ENCODE results near the gene NRG3. TPM values are rescaled to one million over a fixed set of nuclear protein-coding genes. Genes with fewer than 3 reads are reported as not detected.

The NRG3 gene
- total RNA-seq, 2 donors from 2014 or later, result 1.7 to 2.3 TPM

DNA sequence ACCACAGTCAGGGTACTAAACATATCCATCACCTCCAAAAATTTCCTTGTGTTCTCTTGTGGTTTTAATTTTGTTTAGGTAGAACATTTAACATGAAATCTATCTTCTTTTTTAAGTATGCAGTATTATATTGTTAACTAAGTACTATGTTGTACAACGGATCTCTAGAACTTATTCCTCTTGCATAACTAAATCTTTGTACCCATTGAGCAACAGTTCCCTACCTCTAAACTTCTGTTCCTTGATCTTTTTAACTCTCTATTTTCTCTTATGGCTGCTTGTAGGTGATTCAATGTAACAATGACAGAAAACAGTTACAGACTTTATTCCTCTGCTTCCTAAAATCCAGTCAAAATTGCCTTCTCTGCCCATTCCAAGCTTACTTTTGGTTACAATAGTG, 9.9 kb downstream of the NRG3 start:
- no peak overlapping the region for H3K9ac ChIP-seq (ENCODE audit: extremely low read depth, low read length, poor library complexity, severe bottlenecking)
- peaks cover 9% of the 10 kb centered on the region for H3K4me1 Mint-ChIP-seq
- H3K4me3 ChIP-seq (ENCODE audit: low read length), result no peak overlapping the region
- no peaks in the 10 kb centered on the region for H3K36me3 ChIP-seq (ENCODE audit: control insufficient read depth, insufficient read depth, low read length)
- no peaks in the 10 kb centered on the region for H3K9me3 ChIP-seq (ENCODE audit: control insufficient read depth, low read length)
- H3K27me3 Mint-ChIP-seq (ENCODE audit: insufficient read depth), result peaks cover 1% of the 10 kb centered on the region
- H3K27me3 ChIP-seq (ENCODE audit: control insufficient read depth, insufficient read depth, low read length, poor library complexity, severe bottlenecking), result no peaks in the 10 kb centered on the region
- H3K9me3 Mint-ChIP-seq, result no peaks in the 10 kb centered on the region
- H3K4me1 ChIP-seq (ENCODE audit: control insufficient read depth, insufficient read depth, low read length), result no peaks in the 10 kb centered on the region
- H3K4me3 Mint-ChIP-seq, result no peak overlapping the region
- no peak for DNase-seq
- H3K27ac Mint-ChIP-seq, result no peak overlapping the region
- no peaks in the 10 kb centered on the region for H3K36me3 Mint-ChIP-seq (ENCODE audit: low read depth)
- H3K27ac ChIP-seq (ENCODE audit: low read depth, low read length), result no peak overlapping the region
- WGBS, 2 experiments (ENCODE audit: insufficient coverage in 1 of 2, insufficient read length in 1 of 2), result 86% methylated on average over 1 of the region's 1 CpG; no CpG with 5 or more reads in 1 of the 2 experiments
- TF ChIP-seq, protein P1, sequence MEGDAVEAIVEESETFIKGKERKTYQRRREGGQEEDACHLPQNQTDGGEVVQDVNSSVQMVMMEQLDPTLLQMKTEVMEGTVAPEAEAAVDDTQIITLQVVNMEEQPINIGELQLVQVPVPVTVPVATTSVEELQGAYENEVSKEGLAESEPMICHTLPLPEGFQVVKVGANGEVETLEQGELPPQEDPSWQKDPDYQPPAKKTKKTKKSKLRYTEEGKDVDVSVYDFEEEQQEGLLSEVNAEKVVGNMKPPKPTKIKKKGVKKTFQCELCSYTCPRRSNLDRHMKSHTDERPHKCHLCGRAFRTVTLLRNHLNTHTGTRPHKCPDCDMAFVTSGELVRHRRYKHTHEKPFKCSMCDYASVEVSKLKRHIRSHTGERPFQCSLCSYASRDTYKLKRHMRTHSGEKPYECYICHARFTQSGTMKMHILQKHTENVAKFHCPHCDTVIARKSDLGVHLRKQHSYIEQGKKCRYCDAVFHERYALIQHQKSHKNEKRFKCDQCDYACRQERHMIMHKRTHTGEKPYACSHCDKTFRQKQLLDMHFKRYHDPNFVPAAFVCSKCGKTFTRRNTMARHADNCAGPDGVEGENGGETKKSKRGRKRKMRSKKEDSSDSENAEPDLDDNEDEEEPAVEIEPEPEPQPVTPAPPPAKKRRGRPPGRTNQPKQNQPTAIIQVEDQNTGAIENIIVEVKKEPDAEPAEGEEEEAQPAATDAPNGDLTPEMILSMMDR (conservative IDR thresholded peaks at IDR 0.05), result no peak

DNA sequence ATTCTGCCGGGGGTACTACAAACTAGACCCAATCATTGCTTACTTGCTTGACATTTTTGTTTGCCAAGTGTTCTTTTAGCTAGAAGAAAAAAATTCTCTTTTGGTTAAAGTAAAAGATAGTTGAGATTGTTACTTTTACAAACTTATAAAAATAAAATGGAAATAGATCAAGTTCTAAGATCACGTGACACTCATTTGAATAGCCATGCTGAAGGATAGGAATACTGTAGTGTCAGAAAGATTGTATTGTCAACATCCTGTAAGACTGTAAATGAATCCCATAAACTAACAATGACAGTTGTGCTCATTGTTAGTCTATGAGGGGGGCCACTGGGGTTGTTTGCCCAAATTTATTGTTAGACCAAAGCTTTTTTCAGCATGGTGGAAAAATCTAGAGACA, 10.5 kb downstream of the NRG3 start:
- no peak for DNase-seq
- H3K36me3 ChIP-seq (ENCODE audit: control insufficient read depth, insufficient read depth, low read length), result no peaks in the 10 kb centered on the region
- no peaks in the 10 kb centered on the region for H3K27me3 Mint-ChIP-seq (ENCODE audit: insufficient read depth)
- H3K4me1 Mint-ChIP-seq, result peaks cover 9% of the 10 kb centered on the region
- no peak overlapping the region for H3K27ac Mint-ChIP-seq
- H3K27ac ChIP-seq (ENCODE audit: low read depth, low read length), result no peak overlapping the region
- H3K9me3 Mint-ChIP-seq, result no peaks in the 10 kb centered on the region
- TF ChIP-seq, protein P1 (conservative IDR thresholded peaks at IDR 0.05), result no peak
- no peaks in the 10 kb centered on the region for H3K27me3 ChIP-seq (ENCODE audit: control insufficient read depth, insufficient read depth, low read length, poor library complexity, severe bottlenecking)
- H3K36me3 Mint-ChIP-seq (ENCODE audit: low read depth), result no peaks in the 10 kb centered on the region
- H3K4me3 ChIP-seq (ENCODE audit: low read length), result no peak overlapping the region
- no peaks in the 10 kb centered on the region for H3K9me3 ChIP-seq (ENCODE audit: control insufficient read depth, low read length)
- no peaks in the 10 kb centered on the region for H3K4me1 ChIP-seq (ENCODE audit: control insufficient read depth, insufficient read depth, low read length)
- 96% methylated on average over 2 of the region's 2 CpGs; no CpG with 5 or more reads in 1 of the 2 experiments for WGBS, 2 experiments (ENCODE audit: insufficient coverage in 1 of 2, insufficient read length in 1 of 2)
- no peak overlapping the region for H3K4me3 Mint-ChIP-seq
- H3K9ac ChIP-seq (ENCODE audit: extremely low read depth, low read length, poor library complexity, severe bottlenecking), result no peak overlapping the region

GRCh38 chr10:81886939-81887338, 11.9 kb downstream of the NRG3 start:
- TF ChIP-seq, protein P1 (conservative IDR thresholded peaks at IDR 0.05), result no peak
- H3K27me3 Mint-ChIP-seq (ENCODE audit: insufficient read depth), result no peaks in the 10 kb centered on the region
- DNase-seq, result no peak
- no peaks in the 10 kb centered on the region for H3K9me3 ChIP-seq (ENCODE audit: control insufficient read depth, low read length)
- H3K9me3 Mint-ChIP-seq, result no peaks in the 10 kb centered on the region
- H3K36me3 ChIP-seq (ENCODE audit: control insufficient read depth, insufficient read depth, low read length), result no peaks in the 10 kb centered on the region
- no peak overlapping the region for H3K27ac ChIP-seq (ENCODE audit: low read depth, low read length)
- peaks cover 14% of the 10 kb centered on the region for H3K4me1 Mint-ChIP-seq
- no peaks in the 10 kb centered on the region for H3K27me3 ChIP-seq (ENCODE audit: control insufficient read depth, insufficient read depth, low read length, poor library complexity, severe bottlenecking)
- H3K4me3 Mint-ChIP-seq, result no peak overlapping the region
- no peak overlapping the region for H3K9ac ChIP-seq (ENCODE audit: extremely low read depth, low read length, poor library complexity, severe bottlenecking)
- no peaks in the 10 kb centered on the region for H3K36me3 Mint-ChIP-seq (ENCODE audit: low read depth)
- H3K27ac Mint-ChIP-seq, result no peak overlapping the region
- H3K4me1 ChIP-seq (ENCODE audit: control insufficient read depth, insufficient read depth, low read length), result no peaks in the 10 kb centered on the region
- H3K4me3 ChIP-seq (ENCODE audit: low read length), result no peak overlapping the region

Data from endodermal cell (in vitro differentiated cells).